HepG2 (cell line): ENCODE results near the gene CCL16.

Experiments
- CBX5 ChIP-seq: sonication (generic); formaldehyde crosslinking; IDR thresholded peaks from 2 replicates; pipeline ENCODE4 v1.4.0; 2020; ENCODE audit warnings: missing genetic modification reagents, borderline replicate concordance
- KDM1A ChIP-seq: IDR thresholded peaks from 2 replicates; pipeline ENCODE4 v1.6.1; 2016; ENCODE audit warnings: missing compliant biosample characterization
- SAFB2 ChIP-seq: sonication (generic); formaldehyde crosslinking; IDR thresholded peaks from 2 replicates; pipeline ENCODE4 v1.5.1; 2020; ENCODE audit warnings: missing genetic modification reagents, low read depth, mild to moderate bottlenecking, borderline replicate concordance
- SIN3A ChIP-seq: IDR thresholded peaks from 2 replicates; pipeline ENCODE4 v1.6.1; 2011; ENCODE audit warnings: low read depth, mild to moderate bottlenecking, control low read depth, low read length, borderline replicate concordance
- ZNF10 ChIP-seq: sonication (generic); formaldehyde crosslinking; IDR thresholded peaks from 2 replicates; pipeline ENCODE4 v1.4.0; 2020; ENCODE audit warnings: mild to moderate bottlenecking, low read depth, missing genetic modification reagents, borderline replicate concordance
- ZNF143 ChIP-seq: sonication (generic); formaldehyde crosslinking; IDR thresholded peaks from 2 replicates; pipeline ENCODE4 v1.4.0; 2020; ENCODE audit warnings: missing genetic modification reagents

DNA sequence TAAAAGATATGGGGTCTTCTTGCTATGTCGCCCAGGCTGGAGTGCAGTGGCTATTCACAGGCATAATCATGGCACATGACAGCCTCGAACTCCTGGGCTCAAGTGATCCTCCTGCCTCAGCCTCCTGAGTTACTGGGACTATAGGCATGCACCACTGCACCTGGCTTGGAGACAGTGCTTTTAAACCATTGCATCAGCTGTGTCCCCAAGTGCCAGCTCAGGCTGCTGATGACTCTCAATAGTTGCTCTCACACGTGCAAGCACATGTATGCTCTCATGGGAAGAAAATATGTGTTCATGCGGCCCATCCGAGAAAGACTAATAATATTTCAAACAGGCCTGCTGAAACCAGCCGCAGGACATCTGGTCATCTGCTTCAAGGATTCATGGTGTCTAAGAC lies 8.8 kb downstream of the CCL16 start:
- TF ChIP-seq KDM1A (CRISPR knock-in tag), result no peak
- no peak for TF ChIP-seq ZNF10 (CRISPR knock-in tag)
- TF ChIP-seq ZNF143 (CRISPR knock-in tag), result no peak
- TF ChIP-seq SAFB2 (CRISPR knock-in tag), result no peak
- no peak for TF ChIP-seq CBX5 (CRISPR knock-in tag)
- no peak for TF ChIP-seq SIN3A
